GM19372 (cell line): ENCODE measurements around the gene SENP1.

Source experiments
- ATAC-seq: cut with Tn5 transposase; IDR thresholded peaks from one replicate; pipeline ENCODE4 v1.9.1; 2021; ENCODE audit warnings: mild to moderate bottlenecking, low read depth, moderate library complexity; ENCODE audit not compliant: unreplicated experiment

The SENP1 gene

DNA sequence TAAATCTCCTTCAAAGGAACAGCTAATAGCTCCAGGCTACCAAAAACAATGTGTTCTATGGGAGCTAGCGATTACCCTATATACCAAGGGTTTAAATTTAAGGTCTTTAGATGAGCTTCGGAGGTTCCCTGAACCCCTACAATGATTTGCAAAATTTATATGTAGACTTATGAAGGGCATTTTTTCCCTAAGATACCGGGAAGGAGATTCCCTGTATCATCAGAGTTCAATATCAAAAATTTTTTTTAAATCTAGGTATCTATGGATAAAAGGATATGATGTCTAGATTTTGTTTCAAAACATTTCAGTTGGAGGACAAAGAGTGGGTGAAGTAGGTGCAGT, 83.7 kb downstream of the SENP1 start:
- no peak for ATAC-seq

DNA sequence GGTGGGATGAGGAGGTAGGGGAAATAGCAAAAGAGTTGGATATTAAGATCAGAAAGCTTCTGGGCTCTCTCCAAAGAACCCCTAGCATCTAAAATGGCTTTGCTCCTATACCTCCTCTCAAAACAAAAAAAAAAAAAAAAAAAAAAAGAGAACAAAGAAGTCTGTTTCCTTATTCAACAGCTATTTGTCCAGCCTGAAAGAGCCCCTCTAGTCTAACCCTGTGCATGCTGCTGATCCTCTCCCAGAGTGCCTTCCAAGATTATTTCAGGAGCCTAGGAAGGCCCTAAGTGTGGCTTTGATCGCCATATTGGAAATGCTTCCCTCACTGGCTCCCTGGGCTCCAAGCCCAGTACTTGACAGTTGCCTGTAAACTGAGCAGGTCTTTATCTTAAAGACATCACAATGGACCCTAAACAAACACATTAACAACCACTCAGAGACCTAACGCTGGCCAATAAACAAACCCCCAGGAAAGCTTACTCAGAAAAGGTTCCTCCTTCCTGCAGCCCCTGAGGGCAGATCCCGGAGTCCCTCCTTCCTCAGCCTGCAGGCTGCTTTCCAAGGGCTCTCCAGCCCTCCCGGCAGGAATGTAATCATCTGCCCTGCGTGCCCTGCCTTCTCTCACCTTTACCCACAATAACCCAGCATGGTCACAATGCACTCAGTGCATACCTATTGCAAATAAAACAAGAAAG, 84.2 kb downstream of the SENP1 start:
- no peak for ATAC-seq

DNA sequence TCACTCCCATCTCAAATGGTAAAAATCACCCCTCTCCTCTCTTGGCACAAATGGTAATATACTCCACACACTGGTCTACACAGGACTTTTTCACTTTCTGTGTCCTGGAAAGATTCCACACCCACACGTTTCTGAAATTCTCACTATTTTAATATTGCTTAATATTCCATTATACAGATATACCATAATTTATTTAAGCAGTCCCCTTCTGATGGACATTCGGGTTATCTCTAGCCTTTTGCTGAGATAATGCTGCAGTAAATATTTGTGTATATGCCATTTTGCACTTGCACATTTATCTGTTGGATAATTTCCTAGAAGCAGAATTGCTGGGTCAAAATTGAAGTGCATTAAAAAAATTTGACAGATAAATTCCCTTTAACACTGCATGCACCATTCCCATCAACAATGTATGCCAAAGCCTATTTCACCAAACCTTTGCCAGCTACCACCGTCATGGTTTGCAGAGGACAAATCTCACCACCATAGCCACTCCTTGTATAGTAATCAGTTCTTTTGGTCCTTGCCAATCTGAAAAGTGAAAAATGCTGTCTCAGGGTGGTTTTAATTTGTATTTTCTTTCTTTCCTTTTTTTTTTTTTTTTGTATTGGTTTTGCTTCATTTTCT, 86.1 kb downstream of the SENP1 start:
- ATAC-seq: no peak

DNA sequence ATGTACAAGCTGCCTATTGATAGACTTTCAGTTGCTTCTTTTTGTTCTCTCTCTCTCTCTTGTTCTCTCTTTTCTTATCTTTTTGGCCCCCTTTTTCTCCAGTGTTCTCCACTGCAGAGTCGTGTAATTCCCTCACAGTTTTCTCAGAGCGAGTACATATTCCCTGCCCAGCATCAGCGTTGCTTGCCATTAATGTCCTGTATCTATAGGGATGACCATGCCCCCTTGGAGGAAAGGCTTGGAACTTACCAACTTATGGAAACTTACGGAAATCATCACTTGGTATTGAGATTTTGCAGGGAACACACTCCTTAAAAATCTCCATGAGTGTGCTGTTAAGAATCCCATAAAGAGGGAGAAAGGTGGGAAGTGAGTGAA, 87.3 kb downstream of the SENP1 start:
- ATAC-seq: no peak

DNA sequence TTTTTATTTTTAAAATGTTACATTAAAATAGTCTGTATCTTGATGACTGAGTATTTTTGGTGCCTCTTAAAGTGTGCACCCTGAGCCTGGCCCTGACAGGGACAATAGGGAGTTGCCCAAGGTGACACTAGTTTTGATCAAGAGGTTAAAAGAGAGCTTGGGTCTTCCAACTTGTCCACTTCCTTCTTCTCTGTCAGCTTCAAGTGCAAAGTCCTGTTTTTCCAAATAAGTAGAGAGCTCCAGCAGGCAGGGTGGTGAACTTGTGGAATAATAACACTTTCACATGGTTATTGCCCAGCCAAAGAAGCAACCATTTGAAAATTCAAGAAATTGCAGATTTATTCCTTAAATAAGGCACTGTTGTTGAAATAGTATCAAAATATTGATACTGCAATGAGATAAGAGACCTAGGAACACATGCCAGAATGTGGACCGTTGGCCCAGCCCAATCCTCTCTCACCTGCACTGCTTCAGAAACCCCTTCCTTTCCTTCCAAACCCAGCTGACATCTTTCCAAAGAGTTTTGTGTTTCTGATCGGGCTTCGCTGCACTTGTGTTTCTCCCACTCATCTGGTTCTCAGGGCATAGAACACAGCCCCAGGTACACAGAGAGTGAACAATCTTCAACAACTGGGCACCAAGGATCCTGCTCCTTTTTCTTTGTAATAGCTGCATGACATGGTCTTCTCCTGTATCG, 87.8 kb downstream of the SENP1 start:
- ATAC-seq: no peak

DNA sequence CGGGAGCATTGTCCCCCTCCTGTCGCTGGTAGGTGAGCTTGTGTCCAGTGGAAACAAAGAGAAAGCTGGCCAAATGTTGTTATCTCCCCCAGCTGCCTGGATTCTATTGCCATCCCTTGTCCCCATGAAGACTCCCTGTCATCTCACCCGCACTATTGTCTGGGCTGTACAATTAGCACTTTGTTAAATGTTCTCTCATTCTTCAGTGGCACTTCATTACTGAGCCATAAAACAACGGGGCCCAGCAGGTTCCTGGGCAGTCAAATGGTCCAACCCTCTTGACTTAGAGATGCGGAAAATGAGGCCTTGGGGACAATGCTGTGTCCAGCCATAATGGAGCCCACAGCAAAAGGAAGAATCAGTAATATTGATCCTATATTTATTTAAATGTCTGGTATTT, 88.4 kb downstream of the SENP1 start:
- ATAC-seq: no peak

DNA sequence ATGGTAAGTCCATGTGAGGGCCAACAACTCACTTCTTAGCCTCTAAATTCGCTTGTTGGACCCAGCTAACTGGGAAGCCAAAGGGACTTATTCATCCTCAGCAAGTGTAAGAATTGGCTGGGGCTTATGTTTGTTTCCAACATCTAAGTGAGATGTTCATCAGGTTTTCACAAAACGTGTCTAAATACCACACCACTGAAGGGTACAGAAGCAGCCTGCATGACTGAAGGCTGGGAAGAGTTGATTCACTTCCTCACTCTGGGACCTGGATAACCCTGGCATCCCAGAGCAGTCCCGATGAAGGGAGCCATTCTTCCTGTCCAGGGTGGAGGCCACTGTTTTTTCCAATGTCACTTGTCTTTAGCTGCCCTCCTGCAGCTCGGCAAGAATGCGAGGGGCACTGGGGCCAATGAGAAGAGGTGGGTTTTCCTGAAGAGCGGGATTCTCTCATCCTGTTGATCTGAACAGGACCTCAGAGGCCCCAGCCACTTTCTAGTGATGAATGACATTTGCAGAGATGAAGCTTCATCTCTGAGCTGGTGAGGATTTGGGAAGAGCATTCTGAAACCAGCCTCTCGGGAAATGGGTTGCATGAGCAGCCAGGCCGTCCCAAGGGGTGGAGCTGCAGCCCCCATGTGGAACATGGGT, 89.4 kb downstream of the SENP1 start:
- no peak for ATAC-seq

DNA sequence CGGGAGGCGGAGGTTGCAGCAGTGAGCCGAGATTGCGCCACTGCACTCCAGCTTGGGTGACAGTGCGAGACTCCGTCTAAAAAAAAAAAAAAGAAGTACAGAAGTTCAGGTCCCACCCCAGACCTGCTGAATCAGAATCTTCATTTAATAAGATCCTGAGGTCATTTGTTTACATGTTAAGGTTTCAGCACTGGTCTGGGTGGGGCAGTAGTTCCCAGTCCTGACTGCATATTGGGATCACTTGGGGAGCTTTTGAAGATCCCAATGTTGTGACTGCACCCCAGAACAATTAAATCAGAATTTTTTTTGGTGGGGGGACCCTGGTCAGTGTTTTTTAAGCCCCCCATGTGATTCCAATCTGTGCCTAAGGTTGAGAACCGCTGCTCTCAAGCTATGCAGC, 89.9 kb downstream of the SENP1 start:
- ATAC-seq: no peak

DNA sequence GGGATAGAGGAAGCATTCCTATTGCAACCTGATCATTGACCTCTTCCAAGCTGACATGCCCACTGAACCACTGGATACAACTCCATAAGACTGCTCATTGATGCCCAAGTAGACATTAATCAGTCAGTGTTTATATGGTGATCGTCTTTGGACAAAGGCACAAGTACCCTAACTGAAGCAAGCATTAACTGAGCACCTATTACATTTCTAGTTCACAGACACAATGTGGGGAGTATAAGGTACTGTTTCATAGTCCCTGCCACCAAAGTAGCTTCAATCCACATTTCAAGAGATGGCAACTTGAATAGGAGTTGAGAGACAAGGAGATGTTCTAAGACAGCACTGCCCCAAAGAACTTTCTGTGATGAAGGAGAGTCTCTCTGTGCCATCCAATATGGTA, 90.8 kb downstream of the SENP1 start:
- no peak for ATAC-seq

DNA sequence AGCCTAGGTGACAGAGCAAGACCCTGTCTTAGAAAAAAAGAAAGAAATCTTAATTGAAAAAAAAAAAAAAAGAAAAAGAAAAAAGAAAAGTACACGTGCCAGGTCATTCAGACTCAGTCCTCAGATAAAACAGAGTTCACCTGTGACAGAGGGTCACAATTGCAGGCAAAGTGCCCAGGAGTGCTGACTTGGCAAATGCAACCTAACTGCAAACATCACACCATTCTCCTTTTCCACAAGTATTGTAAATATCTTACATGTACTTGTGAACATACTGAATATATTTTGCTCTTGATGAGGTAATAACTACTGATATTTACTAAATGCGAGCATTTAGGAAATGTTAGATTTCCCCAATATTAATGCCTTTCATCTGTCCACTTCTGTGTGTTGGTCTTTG, 92.6 kb downstream of the SENP1 start:
- ATAC-seq: no peak

DNA sequence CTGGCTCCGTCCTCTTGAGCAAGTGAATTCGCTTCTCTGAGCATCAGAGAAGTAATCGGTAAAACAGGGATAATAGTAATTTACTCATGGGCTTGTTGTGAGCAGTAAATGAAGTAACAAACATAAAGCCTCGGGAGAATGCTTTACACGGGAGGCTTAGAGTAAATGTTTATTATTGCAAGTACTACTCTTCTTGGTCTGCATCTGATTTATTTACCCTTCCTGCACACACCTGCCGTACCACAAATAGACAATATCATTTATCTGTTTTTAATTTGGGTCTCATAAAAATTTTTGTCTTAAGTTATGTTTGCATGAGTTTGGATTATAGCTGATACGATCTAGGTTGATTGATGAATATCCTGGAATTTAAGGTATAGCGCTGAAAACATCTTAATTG, 93.8 kb downstream of the SENP1 start:
- ATAC-seq: no peak

DNA sequence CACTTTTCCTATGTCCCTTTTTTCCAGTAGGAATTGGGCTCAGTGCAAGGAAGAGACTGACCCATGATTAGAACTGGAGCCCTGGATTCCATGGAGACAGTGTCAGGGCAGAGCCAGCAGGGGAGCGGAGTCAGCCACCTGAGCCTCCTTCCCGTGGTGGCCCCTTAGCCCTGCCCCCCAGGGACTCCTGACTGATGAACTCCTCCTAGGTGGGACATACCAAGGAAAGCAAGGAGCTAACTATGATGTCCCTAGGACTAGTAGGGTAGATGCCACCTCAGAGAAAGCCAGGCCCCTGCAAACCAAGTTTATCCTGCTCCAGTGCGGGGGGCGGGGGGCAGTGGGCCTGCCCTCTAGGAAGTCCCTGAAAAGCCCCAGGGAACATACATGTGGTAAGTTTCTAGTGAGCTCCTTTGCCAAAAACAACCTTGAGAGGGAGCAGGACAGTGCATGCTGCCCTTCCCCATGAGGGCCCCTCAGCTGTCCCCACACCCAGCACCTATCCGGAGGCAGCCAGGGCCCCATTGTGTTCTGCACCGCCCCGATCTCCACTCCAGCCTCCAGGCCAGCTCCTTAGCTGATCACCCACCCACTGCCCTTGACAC, 95.4 kb downstream of the SENP1 start:
- no peak for ATAC-seq

DNA sequence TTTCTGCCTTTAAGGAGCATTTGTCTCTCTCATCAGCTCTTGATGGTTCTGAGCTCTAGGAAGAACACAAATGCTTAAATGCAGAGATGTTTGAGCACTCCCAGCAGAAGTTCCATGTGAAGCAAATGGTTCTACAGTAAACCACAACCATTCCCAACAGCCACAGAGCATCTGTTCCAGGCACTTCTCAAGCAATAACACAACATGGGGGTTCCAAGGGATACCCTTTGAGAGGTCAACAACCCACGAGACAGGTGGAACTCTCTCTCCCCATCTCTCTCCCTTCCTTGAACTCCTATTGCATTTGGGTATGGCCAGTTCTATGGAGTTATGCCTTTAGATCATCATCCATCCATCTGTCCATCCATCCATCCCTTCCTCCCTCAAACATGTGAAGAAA, 96.4 kb downstream of the SENP1 start:
- no peak for ATAC-seq

DNA sequence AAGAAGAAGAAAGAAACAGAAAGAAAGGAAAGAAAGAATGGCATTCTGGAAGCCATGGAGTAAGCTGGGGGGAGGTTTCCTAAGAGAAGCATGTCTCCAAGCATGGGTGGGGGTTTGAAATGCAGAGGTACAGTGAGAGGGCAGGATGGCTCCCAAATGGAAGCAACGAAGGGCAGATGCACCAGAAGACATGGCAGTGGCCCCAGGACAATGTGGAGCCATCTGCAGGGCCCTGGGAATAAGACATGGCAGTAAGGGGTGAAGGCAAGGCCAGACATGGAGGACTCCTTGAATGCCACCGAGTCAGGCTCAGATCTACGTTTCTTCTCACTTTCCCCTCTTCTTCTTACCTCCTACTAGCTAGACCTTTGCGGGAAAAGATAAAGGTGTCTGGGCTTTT, 96.9 kb downstream of the SENP1 start:
- no peak for ATAC-seq

DNA sequence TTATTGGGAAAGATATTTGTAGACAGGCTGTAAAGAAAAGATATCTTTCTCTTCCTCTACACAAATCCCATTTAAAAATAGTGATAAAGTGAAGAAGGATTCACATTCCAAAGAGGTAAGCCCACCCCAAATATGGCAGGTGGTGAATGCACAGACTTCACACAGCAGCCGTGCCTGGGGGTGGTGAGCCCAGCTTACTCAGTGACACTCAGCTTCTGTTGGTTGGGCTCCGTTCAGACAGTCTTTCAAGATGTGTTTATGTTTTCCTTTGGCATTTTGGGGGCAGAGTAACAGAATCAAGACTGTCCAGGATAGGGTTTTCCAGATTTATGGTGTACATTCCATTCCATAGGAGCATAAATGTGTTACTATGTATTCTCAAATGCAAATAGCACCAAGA, 97.5 kb downstream of the SENP1 start:
- no peak for ATAC-seq

DNA sequence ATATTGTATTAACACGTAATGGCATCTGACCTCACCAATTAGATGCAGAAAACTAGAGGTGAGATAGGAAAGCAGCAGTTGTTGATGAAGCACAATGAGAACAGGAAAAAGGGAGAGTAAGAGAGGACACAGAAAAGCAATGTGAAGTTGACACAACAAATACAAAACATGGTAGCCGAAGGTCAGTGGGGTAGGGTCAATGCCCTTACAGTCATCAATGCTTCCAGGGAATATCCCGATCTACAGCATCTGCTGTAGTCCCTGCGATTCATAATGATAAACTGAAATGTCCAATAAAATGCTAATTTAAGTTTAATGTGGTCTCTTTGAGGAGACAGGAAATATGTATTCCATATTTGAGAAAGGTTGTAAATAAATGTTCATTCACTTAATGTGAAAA, 98.7 kb downstream of the SENP1 start:
- no peak for ATAC-seq

DNA sequence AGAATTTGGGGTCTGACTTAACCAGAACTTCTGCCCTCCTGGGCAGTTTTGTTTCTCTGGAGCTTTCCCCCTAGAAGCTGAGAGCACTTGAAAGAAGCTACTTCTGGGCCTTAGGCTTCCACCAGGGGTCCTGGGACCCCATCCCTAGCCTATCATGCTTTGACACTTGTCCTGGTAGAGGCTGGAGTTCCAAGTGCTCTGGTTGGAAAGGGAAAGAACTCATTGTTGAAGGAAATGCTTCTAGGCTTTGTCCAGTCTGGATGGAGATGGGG, 100.2 kb downstream of the SENP1 start:
- no peak for ATAC-seq

DNA sequence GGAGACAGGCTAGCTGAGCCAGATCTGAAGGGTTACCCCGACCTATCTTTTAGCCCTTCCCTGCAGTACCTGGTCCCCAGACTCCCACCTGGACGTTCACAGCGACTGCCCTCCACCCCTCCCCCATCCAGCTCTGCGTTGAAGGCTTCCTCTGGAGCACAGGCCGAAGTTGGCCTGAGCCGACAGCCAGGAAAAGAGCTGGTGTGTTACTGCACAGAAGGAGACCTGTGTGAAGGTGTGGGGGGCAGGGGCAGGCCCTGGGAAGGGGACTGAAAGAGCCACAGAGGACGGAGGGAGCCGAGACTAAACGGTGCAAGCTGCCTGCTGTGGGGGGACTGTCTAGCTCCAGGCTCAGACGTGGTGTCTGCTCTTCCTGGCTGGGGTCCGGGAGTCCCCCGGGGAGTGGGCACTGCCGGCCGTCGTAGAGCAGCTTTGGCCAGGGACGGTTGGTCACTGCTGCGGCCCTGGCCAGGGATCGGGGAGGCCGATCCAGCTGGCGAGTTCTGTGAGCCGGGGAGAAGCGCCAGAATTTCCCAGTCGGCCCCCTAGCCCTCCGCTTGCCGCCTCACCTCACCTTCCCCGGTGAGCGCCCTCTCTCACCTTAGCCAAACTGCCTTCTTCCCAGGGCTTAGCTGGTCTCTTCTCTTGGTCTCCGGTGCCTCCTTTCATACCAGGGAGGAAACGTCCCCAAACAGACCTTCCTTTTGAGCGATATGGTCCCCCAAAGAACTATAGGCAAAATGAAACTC, 100.7 kb downstream of the SENP1 start:
- ATAC-seq: no peak

DNA sequence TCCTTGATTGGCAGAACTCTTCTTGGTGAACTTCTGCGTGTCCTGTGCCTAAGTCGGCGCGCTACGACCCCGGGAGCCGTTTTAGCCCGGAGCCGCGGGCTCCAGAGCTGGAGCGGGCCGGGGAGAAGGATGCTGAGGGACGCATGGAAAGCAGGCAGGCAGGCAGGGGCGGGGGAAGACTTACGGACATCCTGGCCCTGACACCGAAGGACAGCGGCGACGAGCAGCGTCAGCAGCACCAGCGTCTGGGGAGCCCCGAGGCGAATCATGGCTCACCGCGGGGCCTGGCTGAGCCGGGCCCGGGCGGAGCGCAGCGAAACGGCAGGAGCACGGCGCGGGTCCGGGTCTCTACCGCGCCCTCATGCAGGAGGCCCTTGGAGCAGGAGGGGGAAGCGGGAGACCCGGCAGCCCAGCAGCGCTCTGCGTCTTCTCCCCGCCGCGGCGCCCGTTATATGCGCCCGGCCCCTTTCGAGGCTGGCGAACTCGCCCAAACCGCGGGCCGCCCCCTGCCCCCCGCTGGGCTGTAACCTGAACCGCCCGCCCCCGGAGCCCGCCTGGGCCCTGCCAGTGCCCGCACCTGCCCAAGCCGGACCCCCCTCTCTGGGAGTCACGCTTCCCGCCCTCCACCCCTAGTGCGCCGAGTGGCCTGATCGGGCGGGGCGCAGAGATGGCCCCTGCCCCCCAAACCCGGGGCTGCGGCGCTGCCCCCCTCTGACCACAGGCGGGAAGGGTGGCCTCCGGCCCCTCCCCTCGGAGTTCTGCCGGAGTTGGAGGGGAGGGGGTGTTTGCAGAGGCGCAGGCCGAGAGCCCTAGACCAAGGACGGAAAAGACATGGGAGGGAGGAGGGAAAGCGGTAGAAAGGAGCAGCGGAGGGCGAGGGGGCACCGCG, 101.6 kb downstream of the SENP1 start, which contains the start of gene COL2A1:
Gene COL2A1 (minus strand): TSS at position 424 of the 889 bp plus-strand sequence. CDS start 155 bp downstream, at position 269.
- no peak for ATAC-seq
